Measurements from ENCODE around the gene THRB. TPM values are rescaled to one million over a fixed set of nuclear protein-coding genes. Genes with fewer than 3 reads are reported as not detected.
A peak's percentile ranks its signal among the peaks of the same experiment; 100 is the strongest.

Gene THRB
- total and polyA plus RNA-seq, 8 donors, result 2.1 to 12.4 (median 7.8) TPM

DNA sequence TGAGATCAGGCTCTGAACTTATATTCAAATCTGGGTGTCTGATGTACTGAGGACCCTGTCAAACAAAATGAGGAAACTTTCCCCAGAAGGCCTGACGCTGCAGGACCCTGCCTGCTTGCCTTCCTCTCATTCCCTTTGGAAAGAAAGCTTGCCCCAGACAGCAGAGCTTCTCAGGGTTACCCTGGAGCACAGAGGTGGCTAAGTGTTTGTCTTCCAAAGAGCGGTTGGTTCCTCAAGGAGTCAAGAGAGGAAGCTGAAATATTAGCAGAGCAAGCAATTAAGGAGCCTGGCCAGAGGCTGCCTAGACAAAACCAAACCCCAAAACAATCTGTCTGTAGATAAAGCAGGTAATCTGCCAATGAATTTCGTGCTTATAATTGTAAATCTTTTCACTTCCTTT lies 374.2 kb downstream of the THRB start:
- 92 to 96% methylated on average over 3 of the region's 3 CpGs for WGBS, 2 donors
- FAIRE-seq, result no peak

DNA sequence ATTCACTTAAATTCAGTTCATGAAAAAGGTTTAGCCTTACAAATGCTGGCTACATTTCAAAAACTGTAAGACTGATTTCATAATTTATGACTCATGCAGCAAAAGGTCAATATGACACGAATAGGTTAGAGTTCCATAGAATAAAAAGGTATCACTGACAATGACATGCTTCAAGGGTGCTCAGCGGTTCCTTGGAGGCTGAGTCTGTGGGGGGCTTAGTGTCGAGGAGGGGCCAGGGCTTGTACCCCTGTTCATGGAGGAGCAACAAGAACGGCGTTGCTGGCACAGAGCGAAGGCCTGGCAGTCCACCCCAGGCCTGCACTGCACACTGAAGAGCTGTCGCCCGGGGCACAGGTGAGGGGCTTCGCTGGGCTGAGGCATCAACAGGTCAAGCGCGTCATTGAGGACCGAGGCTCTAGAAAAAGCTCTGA lies 375.3 kb downstream of the THRB start:
- 88% methylated on average over 12 of the region's 12 CpGs for WGBS, 2 donors
- FAIRE-seq (no peak), DNase-seq (peak in 1 of 6 donors; percentile 19), ATAC-seq (peak; percentile 15 to 65 (median 60))
- H3K36me3 ChIP-seq, result no peaks in the 10 kb centered on the region
- TF ChIP-seq, protein P1, sequence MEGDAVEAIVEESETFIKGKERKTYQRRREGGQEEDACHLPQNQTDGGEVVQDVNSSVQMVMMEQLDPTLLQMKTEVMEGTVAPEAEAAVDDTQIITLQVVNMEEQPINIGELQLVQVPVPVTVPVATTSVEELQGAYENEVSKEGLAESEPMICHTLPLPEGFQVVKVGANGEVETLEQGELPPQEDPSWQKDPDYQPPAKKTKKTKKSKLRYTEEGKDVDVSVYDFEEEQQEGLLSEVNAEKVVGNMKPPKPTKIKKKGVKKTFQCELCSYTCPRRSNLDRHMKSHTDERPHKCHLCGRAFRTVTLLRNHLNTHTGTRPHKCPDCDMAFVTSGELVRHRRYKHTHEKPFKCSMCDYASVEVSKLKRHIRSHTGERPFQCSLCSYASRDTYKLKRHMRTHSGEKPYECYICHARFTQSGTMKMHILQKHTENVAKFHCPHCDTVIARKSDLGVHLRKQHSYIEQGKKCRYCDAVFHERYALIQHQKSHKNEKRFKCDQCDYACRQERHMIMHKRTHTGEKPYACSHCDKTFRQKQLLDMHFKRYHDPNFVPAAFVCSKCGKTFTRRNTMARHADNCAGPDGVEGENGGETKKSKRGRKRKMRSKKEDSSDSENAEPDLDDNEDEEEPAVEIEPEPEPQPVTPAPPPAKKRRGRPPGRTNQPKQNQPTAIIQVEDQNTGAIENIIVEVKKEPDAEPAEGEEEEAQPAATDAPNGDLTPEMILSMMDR (IDR thresholded peaks at IDR 0.05), result no peak
- intact Hi-C loops (cut with DNase I), result no loop called here
- H3K27me3 ChIP-seq, result no peaks in the 10 kb centered on the region
- H3K4me1 ChIP-seq, result no peaks in the 10 kb centered on the region
- H3K27ac ChIP-seq, result no peak overlapping the region
- no peak overlapping the region for H3K4me3 ChIP-seq
- H3K9me3 ChIP-seq, result no peaks in the 10 kb centered on the region

More for the DNA sequence above, 374.2 kb downstream of the THRB start:
- intact Hi-C loops (cut with DNase I), result no loop called here
- Histone ChIP-seq H3K36me3 (no peaks in the 10 kb centered on the region), H3K4me3 (no peak overlapping the region), H3K27me3 (no peaks in the 10 kb centered on the region), H3K4me1 (no peaks in the 10 kb centered on the region), H3K27ac (no peak overlapping the region), H3K9me3 (no peaks in the 10 kb centered on the region)
- DNase-seq (no peak), ATAC-seq (no peak)
- TF ChIP-seq, protein P1 (IDR thresholded peaks at IDR 0.05), result no peak

DNA sequence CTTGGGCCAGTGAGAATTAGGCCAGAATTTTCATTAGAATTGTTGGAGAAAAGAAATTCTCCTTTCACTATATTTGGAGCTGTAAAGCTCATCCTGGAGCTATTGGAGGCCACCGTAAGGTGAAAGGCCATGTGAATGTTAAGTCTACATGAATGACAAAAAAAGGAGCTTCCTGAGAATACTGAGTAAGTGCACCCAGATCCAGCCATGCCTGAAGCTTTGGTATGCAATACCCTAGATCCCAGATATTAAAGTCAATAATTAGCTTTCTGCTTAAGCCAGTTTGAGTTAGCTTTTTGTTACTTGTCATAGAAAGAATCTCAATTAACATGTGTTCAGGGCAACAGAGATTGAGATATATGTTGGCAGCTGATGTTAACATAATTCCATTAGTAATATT lies 377.1 kb downstream of the THRB start:
- 95 to 100% methylated on average over 1 of the region's 1 CpG for WGBS, 2 donors
- TF ChIP-seq, protein P1 (IDR thresholded peaks at IDR 0.05), result no peak
- Histone ChIP-seq H3K27ac (no peak overlapping the region), H3K4me3 (no peak overlapping the region), H3K4me1 (no peaks in the 10 kb centered on the region), H3K27me3 (no peaks in the 10 kb centered on the region), H3K36me3 (no peaks in the 10 kb centered on the region), H3K9me3 (no peaks in the 10 kb centered on the region)
- intact Hi-C loops (cut with DNase I), result no loop called here
- DNase-seq, result no peak
- no peak for ATAC-seq
- FAIRE-seq, result no peak

DNA sequence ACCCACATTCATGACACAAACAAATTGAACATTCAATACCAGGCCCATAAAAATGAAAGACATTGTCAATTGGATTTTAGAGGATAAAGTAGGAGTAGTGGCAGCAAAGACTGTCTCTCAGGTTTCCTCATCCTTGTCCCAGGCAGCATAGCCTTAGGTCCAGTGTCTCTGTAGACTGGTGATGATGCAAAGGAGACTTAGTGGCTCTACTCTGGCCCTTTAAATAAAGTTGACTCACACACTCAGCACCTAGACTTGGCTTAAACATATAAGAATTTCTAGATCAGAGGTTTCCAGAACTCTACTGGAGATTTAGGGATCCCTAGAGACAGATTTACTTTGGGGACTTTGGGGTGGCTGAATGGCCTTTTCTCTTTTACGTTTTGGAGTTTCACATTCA lies 382.9 kb downstream of the THRB start:
- DNase-seq (no peak), ATAC-seq (no peak), FAIRE-seq (no peak)
- WGBS, 2 donors, result 50 to 52% methylated on average over 1 of the region's 1 CpG
- intact Hi-C loops (cut with DNase I), result no loop called here
- no peaks in the 10 kb centered on the region for H3K4me1 ChIP-seq
- no peak overlapping the region for H3K4me3 ChIP-seq
- TF ChIP-seq, protein P1 (IDR thresholded peaks at IDR 0.05), result no peak
- no peak overlapping the region for H3K27ac ChIP-seq
- no peaks in the 10 kb centered on the region for H3K27me3 ChIP-seq
- no peaks in the 10 kb centered on the region for H3K9me3 ChIP-seq
- no peaks in the 10 kb centered on the region for H3K36me3 ChIP-seq

DNA sequence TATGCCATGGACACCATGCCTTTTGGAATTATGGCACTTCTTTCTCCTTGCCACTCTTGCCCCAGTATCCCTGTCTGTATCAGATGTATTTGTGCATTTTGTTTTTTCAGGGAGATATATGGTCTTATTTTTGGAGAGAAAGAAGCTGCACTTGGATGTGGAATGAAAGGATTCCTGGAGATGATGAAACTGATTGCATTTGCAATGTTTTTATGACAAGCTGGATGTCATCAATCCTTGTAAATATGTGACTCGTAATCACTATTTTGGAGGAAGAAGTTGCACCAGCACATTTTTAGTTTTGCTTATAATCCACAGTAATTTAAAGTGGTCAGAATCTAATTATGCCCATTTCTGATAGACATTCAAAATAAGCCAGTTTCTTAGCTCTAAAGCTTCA lies 384.6 kb downstream of the THRB start:
- ATAC-seq (no peak), DNase-seq (no peak), FAIRE-seq (no peak)
- Histone ChIP-seq H3K4me1 (no peaks in the 10 kb centered on the region), H3K9me3 (no peaks in the 10 kb centered on the region), H3K27me3 (no peaks in the 10 kb centered on the region), H3K27ac (no peak overlapping the region), H3K36me3 (no peaks in the 10 kb centered on the region), H3K4me3 (no peak overlapping the region)
- intact Hi-C loops (cut with DNase I), result no loop called here
- TF ChIP-seq, protein P1 (IDR thresholded peaks at IDR 0.05), result no peak
- WGBS, 2 donors, result 56 to 73% methylated on average over 1 of the region's 1 CpG
